Measurements from ENCODE around the gene GRIFIN.

DNA sequence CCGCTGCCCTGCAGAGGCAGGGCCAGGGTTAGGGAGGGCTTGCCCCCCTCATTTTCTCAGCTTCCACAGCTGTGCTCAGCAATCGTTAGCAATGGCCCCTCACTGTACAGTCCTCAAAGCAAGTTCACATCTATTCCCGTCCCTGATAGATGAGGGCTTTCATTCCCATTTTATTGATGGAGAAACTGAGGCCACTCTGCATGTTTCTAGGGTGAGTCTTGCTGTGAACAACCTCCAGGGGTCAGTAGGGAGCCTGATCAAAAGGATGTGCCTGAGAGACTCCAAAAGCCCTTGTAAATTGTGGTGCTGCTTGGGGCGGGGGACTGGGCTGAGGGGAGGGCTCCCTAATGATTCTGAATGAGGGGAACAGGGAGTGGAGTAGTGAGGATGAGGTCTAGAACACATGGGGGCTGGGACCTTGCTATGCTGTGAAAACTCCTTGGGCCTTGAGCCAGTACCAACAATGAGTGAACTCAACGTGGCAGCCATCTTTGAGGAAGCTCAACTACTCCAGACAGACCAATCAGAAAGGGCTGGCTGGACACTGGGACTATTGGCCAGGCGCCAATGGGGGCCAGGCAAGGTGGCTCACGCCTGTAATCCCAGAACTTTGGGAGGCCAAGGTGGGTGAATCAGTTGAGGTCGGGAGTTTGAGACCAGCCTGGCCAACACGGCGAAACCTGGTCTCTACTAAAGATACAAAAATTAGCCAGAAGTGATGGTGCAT, 6.7 kb upstream of the GRIFIN start:
- no peak for TF ChIP-seq EZH2 (IDR thresholded peaks at IDR 0.05; ENCODE audit: insufficient read depth, poor library complexity, severe bottlenecking)
- TF ChIP-seq EZH2phosphoT487 (IDR thresholded peaks at IDR 0.05; ENCODE audit: insufficient read depth, low read depth): no peak

Data from GM23248 (cell line).